ENCODE data around the gene GRK7.
"Not testable (repeated sequence)": the region's sequence is repeated elsewhere in the genome, so short reads cannot be mapped to it uniquely, and the experiment has no call there.

The GRK7 gene

GRCh38 chr3:141762552-141762951 lies 656 bp upstream of the GRK7 start:
- DNase-seq = not testable (repeated sequence)

GRCh38 chr3:141764045-141764444 lies 837 bp downstream of the GRK7 start:
- DNase-seq = no peak

DNA sequence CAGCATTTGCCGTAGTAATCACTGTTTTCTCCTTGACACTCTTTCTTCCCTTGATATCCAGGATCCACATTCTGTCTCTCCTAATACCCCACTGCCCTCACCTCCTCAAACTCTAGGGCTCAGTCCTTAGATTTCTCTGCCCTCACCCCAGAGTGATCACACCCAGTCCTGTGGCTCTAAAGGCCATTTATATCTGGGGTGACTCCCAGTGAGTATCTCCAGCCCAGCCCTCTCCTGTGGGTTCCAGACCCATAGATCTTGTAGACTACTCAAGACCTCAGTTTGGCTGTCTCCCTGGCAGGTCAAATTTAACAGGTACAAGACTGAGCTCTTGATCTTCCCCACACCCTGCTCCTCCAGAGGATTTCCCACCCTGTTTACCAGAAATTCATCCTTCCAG lies 1.3 kb downstream of the GRK7 start:
- DNase-seq = no peak

DNA sequence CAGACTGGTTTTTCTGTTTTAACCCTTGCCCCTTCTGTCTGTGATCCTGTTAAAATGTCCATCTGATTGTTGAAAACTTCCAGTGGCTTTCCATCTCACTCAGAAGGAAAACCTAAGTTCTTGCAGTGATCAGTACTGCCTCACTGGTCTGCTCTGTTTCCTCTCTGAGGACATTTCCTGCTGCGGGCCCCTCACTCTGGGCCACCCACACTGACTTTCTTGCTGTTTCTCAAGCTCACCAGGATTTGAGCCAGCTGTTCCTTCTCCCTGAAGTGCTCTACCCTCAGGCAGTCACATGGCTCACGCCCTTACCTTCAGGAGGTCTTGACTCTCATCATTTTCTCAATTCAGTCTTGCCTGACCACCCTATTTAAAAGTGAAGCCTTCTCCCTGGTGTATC lies 1.8 kb downstream of the GRK7 start:
- DNase-seq = no peak

DNA sequence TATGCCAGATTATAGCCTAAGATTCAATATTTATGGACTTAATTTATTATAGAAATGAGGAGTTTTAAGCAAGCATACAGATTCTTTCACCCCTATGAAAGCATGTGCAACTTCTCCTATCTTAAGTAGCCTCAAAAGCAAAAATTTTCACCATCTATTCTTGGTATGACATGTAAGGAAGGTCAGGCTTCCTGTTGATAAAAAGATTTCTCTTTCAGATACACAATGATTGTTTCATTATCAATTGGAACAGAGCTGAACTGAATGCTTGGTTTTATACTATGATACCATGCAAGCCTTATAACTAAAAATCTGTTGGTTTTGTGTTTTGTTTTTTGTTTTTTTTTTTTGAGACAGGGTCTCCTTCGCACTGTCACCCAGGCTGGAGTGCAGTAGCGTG lies 3.9 kb downstream of the GRK7 start:
- DNase-seq = no peak

- peak in 1 of 51 donors; percentile 20 for DNase-seq
These were observed 6.2 kb downstream of the GRK7 start for GRCh38 chr3:141769221-141769894.

GRCh38 chr3:141773676-141774075 lies 10.5 kb downstream of the GRK7 start:
- no peak for DNase-seq

DNA sequence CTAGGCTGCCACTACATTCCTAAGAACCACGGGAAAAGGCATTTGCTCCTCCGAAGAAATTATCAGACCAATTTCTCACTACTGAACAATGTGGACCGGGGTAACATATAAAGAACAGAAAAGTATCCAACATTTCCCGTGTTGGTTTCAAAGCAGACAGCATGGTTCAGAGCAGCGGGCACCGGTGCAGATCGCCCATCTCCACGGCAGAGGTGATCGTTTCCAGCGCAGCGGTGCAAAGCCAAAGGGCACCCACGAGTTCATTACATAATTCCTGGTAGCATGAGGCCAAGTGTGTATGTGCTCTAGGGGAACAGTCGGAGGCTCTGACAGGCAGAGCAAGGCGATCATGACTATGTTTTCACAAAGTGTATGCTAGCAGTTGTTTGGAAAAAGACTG lies 13.2 kb downstream of the GRK7 start:
- no peak for DNase-seq

- no peak for DNase-seq
These were observed 13.7 kb downstream of the GRK7 start for GRCh38 chr3:141776885-141777284.

- no peak for DNase-seq
These were observed 15.0 kb downstream of the GRK7 start for GRCh38 chr3:141777957-141778813.

GRCh38 chr3:141779667-141780066 lies 16.5 kb downstream of the GRK7 start:
- no peak for DNase-seq

GRCh38 chr3:141782386-141782932 lies 19.3 kb downstream of the GRK7 start:
- no peak for DNase-seq

- DNase-seq = no peak
These were observed 20.4 kb downstream of the GRK7 start for GRCh38 chr3:141783632-141784031.

- DNase-seq = no peak
These were observed 20.9 kb downstream of the GRK7 start for GRCh38 chr3:141784096-141784495.

- no peak for DNase-seq
These were observed 21.3 kb downstream of the GRK7 start for GRCh38 chr3:141784531-141784930.

DNA sequence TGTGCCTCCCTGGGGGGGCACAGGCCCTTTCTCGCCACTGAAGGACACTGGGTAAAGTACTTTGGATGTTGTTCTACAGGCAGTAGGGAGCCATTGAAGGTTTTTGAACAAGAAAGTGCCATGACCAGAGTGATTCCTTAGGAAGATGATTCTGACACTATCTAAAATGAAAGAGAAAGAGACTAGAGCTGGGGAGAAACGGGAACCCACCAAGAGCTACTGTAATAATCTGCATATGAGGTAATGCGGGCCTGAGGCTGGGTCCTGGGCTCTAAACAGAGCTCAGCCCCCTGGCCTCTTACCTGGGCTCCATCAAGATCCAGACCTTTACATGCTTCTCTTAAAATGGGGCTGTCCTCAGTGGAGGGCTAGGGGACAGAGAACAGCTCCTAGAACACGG lies 24.9 kb downstream of the GRK7 start:
- DNase-seq = no peak

DNA sequence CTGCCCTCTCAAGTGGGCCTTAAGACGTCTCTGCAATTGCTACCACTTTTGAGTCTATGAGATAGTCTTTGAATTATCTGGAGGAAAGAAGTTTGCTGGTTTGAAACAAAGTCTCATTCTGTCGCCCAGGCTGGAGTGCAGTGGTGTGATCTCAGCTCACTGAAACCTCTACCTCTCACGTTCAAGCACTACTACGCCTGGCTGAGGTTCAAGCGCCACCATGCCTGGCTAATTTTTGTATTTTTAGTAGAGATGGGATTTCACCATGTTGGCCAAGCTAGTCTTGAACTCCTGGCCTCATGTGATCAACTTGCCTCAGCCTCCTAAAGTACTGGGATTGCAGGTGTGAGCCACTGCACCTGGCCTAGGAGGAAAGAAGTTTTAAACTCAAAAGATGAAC lies 25.5 kb downstream of the GRK7 start:
- not testable (repeated sequence) for DNase-seq

GRCh38 chr3:141789281-141789680 lies 26.1 kb downstream of the GRK7 start:
- DNase-seq = no peak

DNA sequence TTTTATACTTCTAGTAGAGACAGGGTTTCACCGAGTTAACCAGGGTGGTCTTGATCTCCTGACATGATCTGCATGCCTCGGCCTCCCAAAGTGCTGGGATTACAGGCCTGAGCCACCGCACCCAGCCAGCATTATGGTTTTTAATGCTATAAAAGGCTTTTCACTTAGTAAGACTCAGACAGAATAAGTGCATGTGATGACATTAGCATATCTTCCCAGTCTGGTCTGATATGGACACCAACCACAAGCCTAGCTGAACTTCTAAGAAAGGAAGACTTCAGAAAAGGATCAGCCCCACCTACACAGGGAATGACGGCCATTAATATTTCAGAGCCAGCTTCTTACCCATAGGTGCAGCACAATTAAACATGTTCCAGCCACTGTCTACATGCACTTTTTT lies 27.0 kb downstream of the GRK7 start:
- DNase-seq = no peak

DNA sequence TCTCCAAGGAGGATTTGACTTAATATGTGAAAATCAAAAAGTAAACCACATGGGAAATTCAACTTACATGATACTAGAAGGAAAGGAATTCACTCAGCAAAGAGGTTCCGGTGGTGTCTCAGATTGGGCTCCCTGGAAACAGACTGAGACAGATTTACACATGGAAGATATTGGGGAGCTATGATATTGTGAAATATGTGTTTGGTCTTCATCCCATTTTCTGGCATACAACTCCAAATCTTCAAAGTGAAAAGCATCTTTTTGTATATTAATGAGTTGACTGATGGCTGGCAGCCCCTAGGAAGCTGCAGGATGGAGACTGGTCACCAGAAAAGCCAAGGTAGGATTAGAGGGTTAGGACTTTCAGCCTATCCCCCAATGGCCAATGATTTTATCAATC lies 29.3 kb downstream of the GRK7 start:
- no peak for DNase-seq

- no peak for DNase-seq
These were observed 30.5 kb downstream of the GRK7 start for GRCh38 chr3:141793476-141794260.

GRCh38 chr3:141795276-141795675 lies 32.1 kb downstream of the GRK7 start:
- peak in 1 of 51 donors; percentile 3 for DNase-seq
